Activated CD8-positive, alpha-beta memory T cell treated with anti-CD3 and anti-CD28 coated beads for 4 hours (primary cell): Measurements from ENCODE around the gene TOP1.

Experiments used
- DNase-seq, 2 donors: peaks; one replicate each; pipeline ENCODE4 v3.0.0-alpha.2; 2020; ENCODE audit warnings: low read depth in 2 of 2

The TOP1 gene

GRCh38 chr20:41037179-41037578, 8.6 kb downstream of the TOP1 start:
- no peak for DNase-seq

- no peak for DNase-seq
Measured at GRCh38 chr20:41038149-41038877, 9.7 kb downstream of the TOP1 start.

GRCh38 chr20:41038878-41039404, 10.3 kb downstream of the TOP1 start:
- no peak for DNase-seq

- DNase-seq: no peak
Measured at GRCh38 chr20:41040855-41041254, 12.2 kb downstream of the TOP1 start.

- DNase-seq: no peak
Measured at GRCh38 chr20:41041693-41042092, 13.1 kb downstream of the TOP1 start.

- no peak for DNase-seq
Measured at GRCh38 chr20:41044409-41045062, 15.9 kb downstream of the TOP1 start.

- DNase-seq: no peak
Measured at GRCh38 chr20:41045671-41046070, 17.0 kb downstream of the TOP1 start.

GRCh38 chr20:41046716-41047115, 18.1 kb downstream of the TOP1 start:
- DNase-seq: no peak

- DNase-seq: no peak
Measured at GRCh38 chr20:41047279-41047974, 18.8 kb downstream of the TOP1 start.

- DNase-seq: no peak
Measured at GRCh38 chr20:41047975-41048305, 19.3 kb downstream of the TOP1 start.

GRCh38 chr20:41048461-41049301, 20.1 kb downstream of the TOP1 start:
- DNase-seq: no peak

GRCh38 chr20:41049451-41049850, 20.8 kb downstream of the TOP1 start:
- no peak for DNase-seq

GRCh38 chr20:41050361-41051008, 21.9 kb downstream of the TOP1 start:
- no peak for DNase-seq

GRCh38 chr20:41051009-41051825, 22.6 kb downstream of the TOP1 start:
- no peak for DNase-seq

GRCh38 chr20:41052742-41053419, 24.3 kb downstream of the TOP1 start:
- DNase-seq: no peak

- DNase-seq: no peak
Measured at GRCh38 chr20:41054070-41054846, 25.6 kb downstream of the TOP1 start.

- DNase-seq: no peak
Measured at GRCh38 chr20:41054847-41055230, 26.2 kb downstream of the TOP1 start.

GRCh38 chr20:41055679-41056078, 27.1 kb downstream of the TOP1 start:
- DNase-seq: no peak

- no peak for DNase-seq
Measured at GRCh38 chr20:41057999-41058673, 29.5 kb downstream of the TOP1 start.
